GM18868 (cell line): Measurements from ENCODE around the gene KLHL9.

Experiments
- ATAC-seq: cut with Tn5 transposase; IDR thresholded peaks from one replicate; pipeline ENCODE4 v1.9.1; 2021; ENCODE audit warnings: mild to moderate bottlenecking, moderate library complexity; ENCODE audit not compliant: unreplicated experiment

Gene KLHL9

GRCh38 chr9:21317956-21318923 lies 17.0 kb downstream of the KLHL9 start:
- peak; percentile 80 for ATAC-seq

GRCh38 chr9:21316860-21317259 lies 18.3 kb downstream of the KLHL9 start:
- no peak for ATAC-seq

GRCh38 chr9:21316032-21316842 lies 19.0 kb downstream of the KLHL9 start:
- ATAC-seq = no peak

GRCh38 chr9:21314152-21314551 lies 21.1 kb downstream of the KLHL9 start:
- no peak for ATAC-seq

GRCh38 chr9:21311889-21312288 lies 23.3 kb downstream of the KLHL9 start:
- ATAC-seq = peak; percentile 59

GRCh38 chr9:21305213-21305612 lies 30.0 kb downstream of the KLHL9 start, which contains the start of gene IFNA5:
IFNA5 (minus strand) TSS chr9:21305313; CDS start chr9:21305256, 57 bp downstream.
- no peak for ATAC-seq

GRCh38 chr9:21295992-21296391 lies 39.2 kb downstream of the KLHL9 start:
- ATAC-seq = no peak

GRCh38 chr9:21294904-21295538 lies 40.2 kb downstream of the KLHL9 start:
- ATAC-seq = peak; percentile 87

- peak; percentile 65 for ATAC-seq
Measured at GRCh38 chr9:21294364-21294774, 40.8 kb downstream of the KLHL9 start.

GRCh38 chr9:21289848-21290247 lies 45.4 kb downstream of the KLHL9 start:
- ATAC-seq = no peak

GRCh38 chr9:21287280-21287679 lies 47.9 kb downstream of the KLHL9 start:
- peak; percentile 40 for ATAC-seq

GRCh38 chr9:21286659-21287058 lies 48.5 kb downstream of the KLHL9 start:
- no peak for ATAC-seq

- no peak for ATAC-seq
Measured at GRCh38 chr9:21286099-21286498, 49.1 kb downstream of the KLHL9 start.

GRCh38 chr9:21281275-21281674 lies 53.9 kb downstream of the KLHL9 start:
- ATAC-seq = no peak
